ENCODE data around the gene SLC36A2.
"Not testable (repeated sequence)": the region's sequence is repeated elsewhere in the genome, so short reads cannot be mapped to it uniquely, and the experiment has no call there.

The SLC36A2 gene

GRCh38 chr5:151320481-151320880 lies 26.9 kb downstream of the SLC36A2 start:
- DNase-seq, result no peak

- DNase-seq, result no peak
Measured at GRCh38 chr5:151318850-151319732, 28.3 kb downstream of the SLC36A2 start.

- no peak for DNase-seq
Measured at GRCh38 chr5:151317871-151318270, 29.5 kb downstream of the SLC36A2 start.

- DNase-seq, result peak; percentile 49
Measured at GRCh38 chr5:151315998-151316597, 31.3 kb downstream of the SLC36A2 start.

- no peak for DNase-seq
Measured at GRCh38 chr5:151313357-151313756, 34.0 kb downstream of the SLC36A2 start.

- no peak for DNase-seq
Measured at GRCh38 chr5:151312756-151313324, 34.5 kb downstream of the SLC36A2 start.

GRCh38 chr5:151310932-151311331 lies 36.4 kb downstream of the SLC36A2 start:
- no peak for DNase-seq

GRCh38 chr5:151309821-151310220 lies 37.5 kb downstream of the SLC36A2 start:
- DNase-seq, result not testable (repeated sequence)

GRCh38 chr5:151309266-151309665 lies 38.1 kb downstream of the SLC36A2 start:
- not testable (repeated sequence) for DNase-seq

- DNase-seq, result no peak
Measured at GRCh38 chr5:151303666-151304065, 43.7 kb downstream of the SLC36A2 start, which contains the start of gene SLC36A3. TSS of gene SLC36A3 (minus strand) at chr5:151303766. CDS start at chr5:151303354, 412 bp downstream.

- peak; percentile 8 for DNase-seq
Measured at GRCh38 chr5:151298063-151298855, 49.1 kb downstream of the SLC36A2 start.

- no peak for DNase-seq
Measured at GRCh38 chr5:151296974-151297373, 50.4 kb downstream of the SLC36A2 start.

- no peak for DNase-seq
Measured at GRCh38 chr5:151296478-151296830, 50.9 kb downstream of the SLC36A2 start.

- DNase-seq, result no peak
Measured at GRCh38 chr5:151295791-151296477, 51.4 kb downstream of the SLC36A2 start.

- DNase-seq, result no peak
Measured at GRCh38 chr5:151295138-151295537, 52.2 kb downstream of the SLC36A2 start.

GRCh38 chr5:151293624-151294023 lies 53.7 kb downstream of the SLC36A2 start:
- no peak for DNase-seq

GRCh38 chr5:151288180-151288579 lies 59.2 kb downstream of the SLC36A2 start:
- DNase-seq, result no peak

GRCh38 chr5:151286246-151286645 lies 61.1 kb downstream of the SLC36A2 start:
- no peak for DNase-seq

- no peak for DNase-seq
Measured at GRCh38 chr5:151285683-151286082, 61.7 kb downstream of the SLC36A2 start.

GRCh38 chr5:151284392-151284967 lies 62.9 kb downstream of the SLC36A2 start:
- DNase-seq, result no peak

- no peak for DNase-seq
Measured at GRCh38 chr5:151283120-151283825, 64.1 kb downstream of the SLC36A2 start.
